Measurements from ENCODE around the gene POLR3B. TPM values are rescaled to one million over a fixed set of nuclear protein-coding genes. Genes with fewer than 3 reads are reported as not detected.

The POLR3B gene
- total RNA-seq, 1 donor, result 16.8 TPM

GRCh38 chr12:106423291-106423690, 65.7 kb downstream of the POLR3B start:
- no peak for TF ChIP-seq CTCF (IDR thresholded peaks at IDR 0.05; ENCODE audit: insufficient read depth, low read depth, low read length)
- no peak for DNase-seq (ENCODE audit: low read depth)
- no peak overlapping the region for H3K4me3 ChIP-seq (ENCODE audit: low read depth, low read length)

DNA sequence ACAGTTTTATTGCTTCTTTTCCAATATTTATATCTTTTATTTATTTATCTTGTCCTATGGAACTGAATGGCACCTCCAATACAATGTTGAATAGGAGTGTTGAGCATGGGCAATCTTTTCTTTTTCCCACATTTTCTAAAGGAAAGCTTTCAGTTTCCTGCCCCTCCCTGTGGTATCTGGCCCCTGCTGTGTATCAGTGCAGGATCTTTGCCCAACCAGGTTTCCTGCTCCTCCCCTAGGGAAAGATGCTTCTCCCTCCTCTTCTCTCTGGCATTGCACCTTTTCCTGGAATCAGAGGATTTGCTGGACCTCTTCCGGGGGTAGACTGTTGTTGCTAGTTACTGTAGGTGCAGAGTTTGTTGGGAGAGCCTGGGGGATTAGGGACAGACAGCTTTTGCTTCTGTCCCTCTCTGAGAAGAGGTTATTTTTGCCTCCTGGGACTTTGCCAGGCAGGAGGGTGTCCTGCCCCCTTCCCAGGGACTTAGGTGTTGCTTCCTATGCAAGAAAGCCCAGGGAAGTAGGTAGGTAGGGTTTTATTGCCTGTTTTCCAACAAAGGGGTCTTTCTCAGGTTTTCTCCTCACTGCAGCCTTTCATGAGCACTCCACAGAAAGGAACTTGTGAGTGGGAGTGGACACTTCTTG, 67.6 kb downstream of the POLR3B start:
- TF ChIP-seq CTCF (IDR thresholded peaks at IDR 0.05; ENCODE audit: insufficient read depth, low read depth, low read length), result no peak
- no peak for DNase-seq (ENCODE audit: low read depth)
- no peak overlapping the region for H3K4me3 ChIP-seq (ENCODE audit: low read depth, low read length)

DNA sequence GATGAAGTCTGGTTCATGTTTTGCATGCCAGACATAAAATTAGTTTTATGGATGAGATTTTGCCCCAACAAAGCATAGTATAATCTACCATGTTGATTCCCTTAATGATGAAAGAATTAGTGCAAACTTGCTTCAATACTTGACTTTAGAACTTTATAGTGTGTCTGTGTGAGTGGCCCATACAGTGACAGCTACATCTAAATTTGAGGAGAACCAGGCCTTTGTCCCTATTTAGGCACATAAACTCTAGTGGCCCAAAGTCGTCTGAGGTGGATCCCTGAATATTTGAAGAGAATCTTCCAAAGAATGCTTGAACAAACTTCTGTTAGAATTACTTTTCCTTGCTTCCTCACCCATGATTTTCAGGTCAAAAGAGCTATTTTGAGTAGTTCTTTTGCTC, 70.4 kb downstream of the POLR3B start:
- no peak for TF ChIP-seq CTCF (IDR thresholded peaks at IDR 0.05; ENCODE audit: insufficient read depth, low read depth, low read length)
- no peak overlapping the region for H3K4me3 ChIP-seq (ENCODE audit: low read depth, low read length)
- DNase-seq (ENCODE audit: low read depth), result no peak

DNA sequence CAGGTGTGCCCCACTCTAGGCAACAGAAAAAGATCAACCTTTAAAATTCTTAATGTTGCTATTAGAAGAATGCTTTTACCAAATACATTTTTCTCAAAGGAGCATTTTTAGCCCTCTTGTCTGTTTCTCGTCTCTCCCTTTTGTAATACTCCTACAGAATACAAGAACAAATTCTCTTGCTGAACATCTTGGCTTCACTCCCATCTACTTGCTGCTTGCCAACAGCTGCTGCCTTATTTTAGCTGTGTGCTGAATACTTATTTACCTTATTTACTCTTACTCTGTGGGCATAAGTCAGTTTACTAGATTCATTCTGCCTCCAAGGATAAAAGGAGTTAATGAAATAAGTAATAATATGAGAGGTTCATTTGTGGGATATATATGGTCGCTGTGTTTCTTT, 70.8 kb downstream of the POLR3B start:
- no peak for TF ChIP-seq CTCF (IDR thresholded peaks at IDR 0.05; ENCODE audit: insufficient read depth, low read depth, low read length)
- H3K4me3 ChIP-seq (ENCODE audit: low read depth, low read length), result no peak overlapping the region
- DNase-seq (ENCODE audit: low read depth), result peak; percentile 41

- TF ChIP-seq CTCF (IDR thresholded peaks at IDR 0.05; ENCODE audit: insufficient read depth, low read depth, low read length), result no peak
- DNase-seq (ENCODE audit: low read depth), result no peak
- H3K4me3 ChIP-seq (ENCODE audit: low read depth, low read length), result no peak overlapping the region
Observed at GRCh38 chr12:106429043-106429552, 71.5 kb downstream of the POLR3B start.

GRCh38 chr12:106429636-106430035, 72.1 kb downstream of the POLR3B start:
- H3K4me3 ChIP-seq (ENCODE audit: low read depth, low read length), result no peak overlapping the region
- DNase-seq (ENCODE audit: low read depth), result no peak
- no peak for TF ChIP-seq CTCF (IDR thresholded peaks at IDR 0.05; ENCODE audit: insufficient read depth, low read depth, low read length)
